GM21390 (cell line): ENCODE measurements around the gene ACOT6.
"Not testable (repeated sequence)": the region's sequence is repeated elsewhere in the genome, so short reads cannot be mapped to it uniquely, and the experiment has no call there.

Source experiments
- ATAC-seq: cut with Tn5 transposase; IDR thresholded peaks from one replicate; pipeline ENCODE4 v1.9.1; 2021; ENCODE audit not compliant: unreplicated experiment

ACOT6 gene

GRCh38 chr14:73644531-73645247 lies 32.4 kb downstream of the ACOT6 start, which contains the start of gene DNAL1:
Gene DNAL1, plus strand, starts transcription at chr14:73644986. Its CDS starts 54 bp downstream, at chr14:73645040.
- ATAC-seq, result peak; percentile 97

DNA sequence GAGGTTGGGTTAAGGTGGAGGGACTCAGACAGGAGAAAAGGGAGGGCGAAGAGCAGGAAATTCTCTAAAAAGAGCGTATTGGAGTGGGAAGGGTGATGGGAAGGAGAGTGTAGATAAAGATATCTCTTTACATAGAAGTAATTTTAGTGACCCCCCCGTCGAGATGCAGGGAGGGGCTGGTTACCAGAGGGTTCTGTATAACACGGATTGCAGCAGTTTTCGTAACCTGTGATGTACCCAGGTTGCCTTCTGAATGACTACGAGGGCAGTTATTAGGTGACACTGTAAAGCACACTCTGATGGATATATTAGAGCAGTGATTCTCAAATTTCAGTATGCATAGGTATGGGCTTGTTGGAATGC lies 32.9 kb downstream of the ACOT6 start:
- no peak for ATAC-seq

DNA sequence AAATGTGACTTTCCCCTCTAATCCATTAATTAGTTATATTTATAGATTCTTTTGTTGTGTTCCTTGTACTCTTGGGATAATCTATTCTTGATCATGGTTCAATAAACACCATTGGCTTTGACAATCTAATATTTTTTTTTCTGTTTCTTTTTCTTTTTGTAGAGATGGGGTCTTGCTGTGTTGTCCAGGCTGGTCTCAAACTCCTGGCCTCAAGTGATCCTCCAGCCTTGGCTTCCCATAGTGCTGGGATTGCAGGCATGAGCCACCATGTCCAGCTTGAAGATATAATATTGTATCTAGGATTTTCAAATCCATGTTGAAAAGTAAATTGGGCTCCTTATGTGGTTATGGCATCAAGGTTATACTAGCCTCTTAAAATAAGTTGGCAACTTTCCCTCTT lies 38.7 kb downstream of the ACOT6 start:
- ATAC-seq, result no peak

GRCh38 chr14:73655851-73656250 lies 43.5 kb downstream of the ACOT6 start:
- no peak for ATAC-seq

DNA sequence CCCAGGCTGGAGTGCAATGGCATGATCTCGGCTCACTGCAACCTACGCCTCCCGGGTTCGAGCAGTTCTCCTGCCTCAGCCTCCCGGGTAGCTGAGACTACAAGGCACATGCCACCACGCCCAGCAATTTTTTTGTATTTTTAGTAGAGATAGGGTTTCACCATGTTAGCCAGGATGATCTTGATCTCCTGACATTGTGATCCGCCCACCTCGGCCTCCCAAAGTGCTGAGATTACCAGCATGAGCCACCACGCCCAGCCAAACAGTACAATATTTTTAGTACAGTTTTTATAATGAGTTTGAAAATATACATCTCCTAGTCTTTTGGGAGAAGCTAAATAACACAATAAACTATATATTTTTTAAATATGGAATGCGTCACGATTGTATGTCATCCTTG lies 46.9 kb downstream of the ACOT6 start:
- ATAC-seq, result not testable (repeated sequence)

- no peak for ATAC-seq
These were observed 48.2 kb downstream of the ACOT6 start for GRCh38 chr14:73660511-73660910.

- ATAC-seq, result no peak
These were observed 49.6 kb downstream of the ACOT6 start for GRCh38 chr14:73661872-73662271.

DNA sequence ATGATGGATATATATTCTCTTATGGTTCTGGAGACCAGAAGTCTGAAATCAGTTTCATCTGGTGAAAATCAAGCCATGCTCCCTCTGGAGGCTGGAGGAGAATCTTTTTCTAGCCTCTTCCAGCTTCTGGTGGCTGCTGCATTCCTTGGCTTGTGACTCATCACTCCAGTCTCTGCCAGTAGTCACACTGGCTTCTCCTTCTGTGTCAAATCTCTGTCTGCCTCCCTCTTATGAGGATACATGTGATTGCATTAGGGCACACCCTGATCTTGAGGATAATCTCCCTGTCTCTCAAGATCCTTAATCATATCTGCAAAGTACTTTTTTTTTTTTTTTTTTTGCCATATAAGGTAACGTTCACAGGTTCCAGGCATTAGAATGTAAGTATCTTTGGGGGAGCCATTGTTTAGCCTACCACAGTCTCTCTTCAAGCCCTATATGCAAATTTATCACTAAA lies 50.2 kb downstream of the ACOT6 start:
- no peak for ATAC-seq

DNA sequence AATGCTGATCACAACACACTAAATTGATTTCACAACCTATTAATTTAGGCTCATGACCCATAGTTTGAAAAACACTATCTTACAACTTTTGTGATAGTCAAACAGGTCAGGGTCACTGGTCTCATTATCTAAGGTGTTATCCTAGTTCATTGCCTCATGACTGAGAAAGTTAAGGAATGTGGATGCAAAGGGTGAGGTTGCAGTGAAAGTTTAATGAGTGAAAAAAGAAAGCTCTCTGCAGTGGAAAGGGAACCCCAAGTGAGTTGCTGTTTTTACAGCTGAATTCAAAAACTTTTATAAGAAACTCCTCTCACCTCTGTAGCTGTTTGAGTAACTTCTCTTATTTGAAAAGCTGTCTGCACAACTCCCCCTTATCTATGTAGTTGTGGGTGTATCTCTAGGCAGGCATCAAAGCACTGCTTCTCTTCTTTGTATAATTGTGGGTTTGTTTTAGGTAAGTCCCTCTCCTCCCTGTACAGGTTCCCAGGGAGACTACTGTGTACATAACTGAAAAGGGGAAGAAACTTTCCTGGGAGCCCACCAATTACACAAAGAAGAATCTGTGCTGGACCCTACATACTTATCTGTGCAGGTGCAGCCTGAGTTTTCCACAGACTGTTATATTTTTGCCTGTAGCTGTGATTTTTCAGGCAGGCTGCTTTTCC lies 51.4 kb downstream of the ACOT6 start:
- no peak for ATAC-seq

- no peak for ATAC-seq
These were observed 52.8 kb downstream of the ACOT6 start for GRCh38 chr14:73665130-73665529.

DNA sequence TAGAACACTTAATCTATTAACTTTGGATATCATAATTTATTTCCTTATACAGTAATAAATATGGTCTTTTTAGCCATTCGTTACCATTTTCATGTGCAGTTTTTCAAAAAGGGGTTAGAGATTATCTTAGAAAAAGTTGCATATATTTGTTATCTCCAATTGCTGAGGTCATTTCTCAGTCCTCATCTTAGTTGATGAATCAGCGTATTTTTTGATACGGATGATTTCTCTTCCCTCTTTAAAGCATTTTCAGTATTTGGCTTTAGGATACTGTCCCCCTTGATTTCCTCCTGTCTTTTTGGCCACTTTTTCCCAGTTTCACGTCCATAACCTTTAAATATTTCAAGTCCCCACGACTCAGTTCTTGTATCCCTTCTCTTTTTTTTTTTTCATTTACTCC lies 54.3 kb downstream of the ACOT6 start:
- no peak for ATAC-seq

GRCh38 chr14:73667854-73668253 lies 55.5 kb downstream of the ACOT6 start:
- no peak for ATAC-seq
